Spinal cord (tissue), 10 donors: ENCODE data around the gene LARP1. TPM values are rescaled to one million over a fixed set of nuclear protein-coding genes. Genes with fewer than 3 reads are reported as not detected.
A peak's percentile ranks its signal among the peaks of the same experiment; 100 is the strongest.
"Not testable (repeated sequence)": the region's sequence is repeated elsewhere in the genome, so short reads cannot be mapped to it uniquely, and the experiment has no call there.

ENCODE experiments used
- DNase-seq, 6 donors: peaks; one replicate each; pipeline versions ENCODE4 v3.0.0 to v3.0.0-alpha.2; 2013 to 2015; ENCODE audit warnings: low spot score in 6 of 6, low read depth in 4 of 6
- H3K27ac ChIP-seq: one replicate; pipeline ENCODE4 v1.5.1; 2013; ENCODE audit warnings: low read depth, low read length, control low read depth
- H3K27me3 ChIP-seq: one replicate; pipeline ENCODE4 v1.6.1; 2013; ENCODE audit warnings: low read length; ENCODE audit not compliant: control insufficient read depth, insufficient read depth
- H3K36me3 ChIP-seq: one replicate; pipeline ENCODE4 v1.6.1; 2013; ENCODE audit warnings: low read length; ENCODE audit not compliant: control insufficient read depth, insufficient read depth
- H3K4me1 ChIP-seq: one replicate; pipeline ENCODE4 v1.6.1; 2013; ENCODE audit warnings: low read length; ENCODE audit not compliant: control insufficient read depth, insufficient read depth
- H3K4me3 ChIP-seq: one replicate; pipeline ENCODE4 v1.5.1; 2013; ENCODE audit warnings: low read depth, low read length, control low read depth
- H3K9me3 ChIP-seq: one replicate; pipeline ENCODE4 v1.6.1; 2013; ENCODE audit warnings: low read length; ENCODE audit not compliant: control insufficient read depth, insufficient read depth
- whole genome bisulfite sequencing: methylation state at CpG from one replicate; pipeline ENCODE4 v1.1.5; 2013; ENCODE audit warnings: missing lambda C conversion rate; ENCODE audit not compliant: insufficient coverage; 5-methylcytosine and 5-hydroxymethylcytosine counted together
- polyA plus RNA-seq, 2 donors: library from polyadenylated mRNA; unstranded; fragments of 120-200 nt; gene quantifications; one replicate each; pipeline ENCODE4 v1.2.1, GENCODE V29; 2013; ENCODE audit not compliant: insufficient read length in 2 of 2
- total RNA-seq, 2 donors: library from RNA; depleted of rRNA in 1 of 2; stranded (reverse); fragments of 120-200 nt in 1 of 2; fragments of >200 nt in 1 of 2; gene quantifications; one replicate each; pipeline versions ENCODE4 v1.2.3 to v1.2.4, GENCODE V29; 2013 to 2014
- donor health status: healthy.

The LARP1 gene
- total and polyA plus RNA-seq, 4 donors = 59.0 to 136 (median 96.1) TPM

- no peak for DNase-seq
- WGBS = 77% methylated on average over 7 of the region's 10 CpGs
- Histone ChIP-seq H3K27ac (no peak overlapping the region), H3K36me3 (no peaks in the 10 kb centered on the region), H3K9me3 (no peaks in the 10 kb centered on the region), H3K4me1 (peaks cover 3% of the 10 kb centered on the region), H3K4me3 (no peak overlapping the region), H3K27me3 (no peaks in the 10 kb centered on the region)
Observed at GRCh38 chr5:154714266-154714986, 40.8 kb upstream of the LARP1 start.

GRCh38 chr5:154721481-154722058 is 33.6 kb upstream of the LARP1 start:
- no peaks in the 10 kb centered on the region for H3K27me3 ChIP-seq
- H3K4me3 ChIP-seq = no peak overlapping the region
- no peaks in the 10 kb centered on the region for H3K9me3 ChIP-seq
- H3K36me3 ChIP-seq = no peaks in the 10 kb centered on the region
- no peak for DNase-seq
- no peaks in the 10 kb centered on the region for H3K4me1 ChIP-seq
- H3K27ac ChIP-seq = no peak overlapping the region
- 48% methylated on average over 3 of the region's 5 CpGs for WGBS

GRCh38 chr5:154722097-154722496 is 33.1 kb upstream of the LARP1 start:
- no peaks in the 10 kb centered on the region for H3K4me1 ChIP-seq
- H3K4me3 ChIP-seq = no peak overlapping the region
- WGBS = 83% methylated on average over 4 of the region's 4 CpGs
- no peak overlapping the region for H3K27ac ChIP-seq
- H3K9me3 ChIP-seq = no peaks in the 10 kb centered on the region
- H3K36me3 ChIP-seq = no peaks in the 10 kb centered on the region
- no peaks in the 10 kb centered on the region for H3K27me3 ChIP-seq
- DNase-seq = no peak

- no CpG with 5 or more reads among the region's 2 CpGs for WGBS
- no peak for DNase-seq
- H3K36me3 ChIP-seq = no peaks in the 10 kb centered on the region
- H3K4me1 ChIP-seq = no peaks in the 10 kb centered on the region
- no peaks in the 10 kb centered on the region for H3K9me3 ChIP-seq
- no peak overlapping the region for H3K4me3 ChIP-seq
- no peaks in the 10 kb centered on the region for H3K27me3 ChIP-seq
- H3K27ac ChIP-seq = no peak overlapping the region
Observed at GRCh38 chr5:154722936-154723335, 32.2 kb upstream of the LARP1 start.

- WGBS = 60% methylated on average over 1 of the region's 2 CpGs
- H3K4me1 ChIP-seq = peaks cover 2% of the 10 kb centered on the region
Observed at GRCh38 chr5:154723740-154724505, 31.3 kb upstream of the LARP1 start.

GRCh38 chr5:154727361-154727760 is 27.8 kb upstream of the LARP1 start:
- Histone ChIP-seq H3K27ac (no peak overlapping the region), H3K36me3 (no peaks in the 10 kb centered on the region), H3K9me3 (no peaks in the 10 kb centered on the region), H3K27me3 (no peaks in the 10 kb centered on the region), H3K4me3 (no peak overlapping the region), H3K4me1 (peaks cover 3% of the 10 kb centered on the region)
- WGBS = no CpG with 5 or more reads among the region's 1 CpG
- DNase-seq = no peak

More at GRCh38 chr5:154723740-154724505, 31.3 kb upstream of the LARP1 start:
- no peak overlapping the region for H3K27ac ChIP-seq
- H3K4me3 ChIP-seq = no peak overlapping the region
- no peaks in the 10 kb centered on the region for H3K9me3 ChIP-seq
- DNase-seq = peak in 1 of 6 donors; percentile 26
- no peaks in the 10 kb centered on the region for H3K36me3 ChIP-seq
- H3K27me3 ChIP-seq = no peaks in the 10 kb centered on the region

- no peaks in the 10 kb centered on the region for H3K36me3 ChIP-seq
- no peak overlapping the region for H3K4me3 ChIP-seq
- DNase-seq = peak in 1 of 6 donors; percentile 6
- H3K27me3 ChIP-seq = no peaks in the 10 kb centered on the region
- peaks cover 3% of the 10 kb centered on the region for H3K4me1 ChIP-seq
- 46% methylated on average over 2 of the region's 3 CpGs for WGBS
- no peak overlapping the region for H3K27ac ChIP-seq
- H3K9me3 ChIP-seq = no peaks in the 10 kb centered on the region
Observed at GRCh38 chr5:154728939-154729588, 26.1 kb upstream of the LARP1 start.

GRCh38 chr5:154729613-154730012 is 25.6 kb upstream of the LARP1 start:
- peaks cover 3% of the 10 kb centered on the region for H3K4me1 ChIP-seq
- no peaks in the 10 kb centered on the region for H3K36me3 ChIP-seq
- H3K27me3 ChIP-seq = no peaks in the 10 kb centered on the region
- no peak overlapping the region for H3K27ac ChIP-seq
- H3K4me3 ChIP-seq = no peak overlapping the region
- WGBS = no CpG with 5 or more reads among the region's 3 CpGs
- H3K9me3 ChIP-seq = no peaks in the 10 kb centered on the region
- DNase-seq = peak in 1 of 6 donors; percentile 22

- not testable (repeated sequence) for H3K27me3 ChIP-seq, H3K4me3 ChIP-seq, DNase-seq, H3K4me1 ChIP-seq, H3K36me3 ChIP-seq, H3K27ac ChIP-seq, H3K9me3 ChIP-seq
- WGBS = 100% methylated on average over 3 of the region's 8 CpGs
Observed at GRCh38 chr5:154730761-154731160, 24.4 kb upstream of the LARP1 start.
